HG03060 (cell line): ENCODE data around the gene SDR42E2.
"Not testable (repeated sequence)": the region's sequence is repeated elsewhere in the genome, so short reads cannot be mapped to it uniquely, and the experiment has no call there.

ENCODE experiments used
- ATAC-seq: cut with Tn5 transposase; IDR thresholded peaks from one replicate; pipeline ENCODE4 v1.9.1; 2021; ENCODE audit warnings: low read depth, moderate number of reproducible peaks; ENCODE audit not compliant: unreplicated experiment

The SDR42E2 gene

DNA sequence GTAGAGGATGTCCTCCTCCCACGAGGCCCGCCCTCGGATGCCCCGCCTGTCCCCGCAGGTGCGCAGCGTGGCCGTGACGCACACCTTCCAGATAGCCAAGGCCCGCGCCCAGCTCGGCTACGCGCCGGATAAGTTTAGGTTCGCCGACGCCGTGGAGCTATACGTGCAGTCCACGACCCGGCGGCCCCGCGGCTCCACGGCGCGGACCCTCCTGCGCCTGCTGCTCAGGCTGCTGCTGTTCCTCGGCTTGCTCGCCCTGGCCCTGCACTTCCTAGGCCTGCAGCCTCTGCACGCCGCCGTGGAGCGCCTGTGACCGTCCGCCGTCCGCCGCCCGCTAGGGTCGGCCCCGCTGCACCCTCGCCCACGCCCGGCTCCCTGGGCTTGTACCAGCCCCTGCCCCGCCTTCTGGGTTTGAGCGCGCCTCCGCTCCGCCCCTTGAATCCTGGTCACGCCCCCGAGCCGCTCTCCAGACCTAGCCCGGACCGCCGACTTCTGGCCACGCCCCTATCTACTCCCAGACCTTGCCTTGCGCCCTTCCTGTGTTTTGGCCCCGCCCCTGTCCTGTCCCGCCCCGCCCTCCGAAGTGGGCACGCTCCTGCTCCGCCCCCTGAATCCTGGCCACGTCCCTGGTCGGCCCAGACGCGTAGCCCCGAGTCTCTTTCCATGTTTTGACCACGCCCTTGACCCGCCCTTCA is 27.9 kb downstream of the SDR42E2 start:
- ATAC-seq = peak; percentile 50

DNA sequence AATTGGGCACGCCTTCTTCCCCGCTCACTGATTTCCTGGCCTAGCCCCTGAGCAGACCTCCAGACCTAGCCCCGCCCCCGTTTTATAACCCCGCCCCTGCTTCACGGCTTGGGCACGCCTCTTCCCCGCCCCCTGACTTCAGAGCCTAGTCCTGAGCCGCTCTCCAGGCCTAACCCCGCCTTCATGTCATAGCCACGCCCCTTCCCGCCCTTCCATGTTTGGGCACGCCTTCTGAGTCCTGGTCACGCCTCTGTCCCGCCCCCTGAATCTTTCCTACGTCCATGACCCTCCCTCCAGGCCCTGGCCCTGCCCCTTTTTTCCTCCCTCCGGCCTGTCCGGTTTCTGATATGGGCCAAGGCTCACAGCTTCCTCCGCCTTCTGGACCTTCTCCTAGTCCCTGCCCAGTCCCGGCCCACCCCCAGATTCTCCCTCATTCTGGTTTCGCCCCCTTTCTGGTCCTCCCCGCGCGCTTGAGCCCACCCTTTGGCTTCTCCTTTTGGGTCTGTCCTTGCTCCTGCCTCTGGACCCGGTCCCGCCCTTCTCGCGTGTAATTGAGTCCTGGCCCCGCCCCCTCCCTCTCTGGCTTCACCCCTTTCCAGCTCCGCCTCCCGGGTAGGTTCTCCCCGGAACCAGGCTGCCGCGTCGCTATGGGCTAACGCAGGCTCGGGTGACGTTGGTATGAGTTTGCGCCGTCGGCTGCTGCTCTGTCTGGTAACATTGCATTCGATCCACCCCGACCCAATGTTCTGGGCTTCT is 28.6 kb downstream of the SDR42E2 start:
- peak; percentile 29 for ATAC-seq

DNA sequence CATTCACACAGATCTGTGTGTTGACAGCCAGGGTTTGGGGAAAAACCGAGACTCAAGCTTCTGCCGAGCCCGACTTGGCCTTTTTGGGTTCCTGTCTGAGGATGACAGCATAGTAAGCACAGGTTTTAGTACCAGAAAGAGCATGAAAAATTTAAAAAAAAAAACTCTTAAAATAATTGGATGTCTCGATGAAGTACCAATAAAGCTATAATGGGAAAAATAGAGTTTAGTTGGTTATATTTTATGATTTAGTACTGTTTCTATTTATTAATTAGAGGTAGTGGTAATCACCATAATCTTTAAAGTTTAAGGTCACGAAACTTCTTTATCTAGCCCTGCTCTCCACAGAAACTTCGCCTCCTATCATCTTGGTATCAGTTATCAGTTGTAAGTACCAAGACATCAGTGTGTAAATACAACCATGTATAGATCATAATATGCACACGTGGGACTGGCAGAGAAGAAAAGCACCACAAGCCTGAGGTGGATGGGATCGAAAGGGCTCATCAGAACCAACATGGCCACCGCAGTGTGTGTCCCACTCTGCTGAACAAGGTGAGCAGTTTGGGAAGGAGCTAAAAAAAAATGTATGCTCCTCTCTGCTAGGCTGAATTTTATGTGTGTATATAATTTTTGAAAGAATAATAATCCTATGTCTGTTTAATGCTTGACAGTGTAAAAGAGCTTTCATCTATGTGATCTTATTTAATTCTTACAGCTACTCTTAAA is 29.4 kb downstream of the SDR42E2 start:
- ATAC-seq = no peak

DNA sequence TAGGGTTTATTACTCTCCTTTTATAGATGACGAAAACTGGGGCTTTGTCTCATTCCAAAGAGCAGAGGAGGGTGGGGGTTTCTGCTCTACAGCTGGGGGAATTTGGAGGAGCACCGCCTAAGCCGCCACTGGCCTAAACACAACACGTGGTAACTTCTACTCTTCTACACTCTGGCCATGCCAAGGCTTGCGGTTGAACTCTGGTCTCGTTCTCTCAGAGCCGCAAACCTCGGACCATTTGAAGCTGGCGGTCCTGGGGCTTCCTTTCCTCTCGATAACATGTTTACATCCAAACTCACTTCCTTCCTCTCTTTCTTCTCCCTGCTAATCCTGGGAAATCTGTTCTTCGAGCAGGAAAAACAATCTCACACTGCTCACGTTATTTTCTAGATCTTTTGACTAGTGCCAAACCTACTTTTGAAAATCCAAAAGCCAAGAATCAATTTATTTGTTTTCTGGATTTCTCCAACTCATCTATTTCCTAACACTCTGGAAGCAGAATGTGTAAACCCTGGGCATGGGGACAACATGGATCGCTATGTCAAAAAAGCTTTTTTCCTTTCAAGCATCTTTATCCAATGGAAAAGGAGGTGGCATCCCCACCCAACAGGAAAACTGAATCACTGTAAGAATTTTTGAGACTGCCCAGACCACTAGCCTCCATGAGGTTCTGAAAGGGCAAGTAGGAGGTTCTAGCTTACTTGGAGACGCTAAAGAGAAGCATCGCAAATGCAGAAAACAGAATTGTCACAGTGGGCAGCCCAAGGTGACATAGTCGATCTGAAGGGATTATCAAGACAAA is 30.2 kb downstream of the SDR42E2 start:
- no peak for ATAC-seq

DNA sequence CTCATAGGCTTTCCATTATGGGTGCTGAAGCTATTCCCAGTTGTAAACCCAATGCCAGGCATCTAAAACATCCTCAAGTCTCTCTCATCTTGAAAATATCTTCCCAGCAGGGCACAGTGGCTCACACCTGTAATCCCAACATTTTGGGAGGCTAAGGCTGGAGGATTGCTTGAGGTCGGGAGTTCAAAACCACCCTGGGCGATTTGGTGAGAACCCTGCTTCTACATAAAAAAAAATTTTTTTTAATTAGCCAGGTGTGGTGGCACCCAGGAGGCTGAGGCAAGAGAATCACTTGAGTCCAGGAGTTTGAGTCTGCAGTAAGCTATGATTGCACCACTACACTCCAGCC is 30.7 kb downstream of the SDR42E2 start:
- no peak for ATAC-seq

DNA sequence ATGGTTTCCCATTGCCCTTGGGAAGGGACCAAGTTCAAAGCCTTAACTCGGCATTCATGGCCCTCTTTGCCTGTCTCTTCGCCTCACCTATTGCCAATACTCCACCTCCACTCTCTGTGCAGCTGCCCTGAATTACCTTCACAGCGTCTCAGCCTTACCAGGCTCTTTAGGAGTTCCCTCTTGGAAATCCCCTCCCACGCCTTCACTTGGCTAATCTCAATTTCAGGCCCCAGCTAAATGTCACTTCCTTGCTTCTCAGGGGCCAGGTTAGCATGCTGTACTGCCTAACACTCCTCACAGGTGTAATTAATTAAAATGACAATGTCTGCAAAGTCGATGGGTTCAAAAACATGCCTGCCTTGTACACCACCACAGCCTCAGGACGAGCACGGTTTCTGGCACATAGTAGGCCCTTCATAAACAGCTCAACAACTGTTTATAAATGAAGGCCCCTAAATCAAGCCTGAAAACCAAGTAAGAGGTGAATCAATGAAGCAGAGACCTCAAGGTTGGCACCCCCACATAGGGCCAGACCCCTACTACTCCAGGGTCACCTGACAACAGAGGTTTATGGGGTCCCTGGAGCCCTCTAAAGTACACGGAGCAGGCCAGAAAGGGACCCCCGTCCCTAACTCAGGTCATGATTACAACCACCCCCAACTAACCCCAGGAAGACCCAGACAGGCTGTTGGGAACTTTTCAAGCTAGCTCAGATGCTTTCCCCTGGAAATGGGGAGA is 32.6 kb downstream of the SDR42E2 start:
- ATAC-seq = no peak

DNA sequence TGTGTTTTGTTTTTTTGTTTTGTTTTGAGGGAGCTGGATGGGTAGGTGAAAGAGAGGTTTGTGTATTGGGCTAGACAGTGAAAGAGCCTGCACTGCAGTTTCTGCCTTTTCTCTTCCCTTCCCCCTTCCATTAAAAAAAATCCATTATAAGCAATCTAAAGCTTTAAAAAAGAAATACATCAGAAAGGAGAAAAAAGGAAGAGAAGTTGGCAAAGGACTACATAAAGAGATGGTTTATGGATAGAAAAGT is 33.1 kb downstream of the SDR42E2 start:
- no peak for ATAC-seq

DNA sequence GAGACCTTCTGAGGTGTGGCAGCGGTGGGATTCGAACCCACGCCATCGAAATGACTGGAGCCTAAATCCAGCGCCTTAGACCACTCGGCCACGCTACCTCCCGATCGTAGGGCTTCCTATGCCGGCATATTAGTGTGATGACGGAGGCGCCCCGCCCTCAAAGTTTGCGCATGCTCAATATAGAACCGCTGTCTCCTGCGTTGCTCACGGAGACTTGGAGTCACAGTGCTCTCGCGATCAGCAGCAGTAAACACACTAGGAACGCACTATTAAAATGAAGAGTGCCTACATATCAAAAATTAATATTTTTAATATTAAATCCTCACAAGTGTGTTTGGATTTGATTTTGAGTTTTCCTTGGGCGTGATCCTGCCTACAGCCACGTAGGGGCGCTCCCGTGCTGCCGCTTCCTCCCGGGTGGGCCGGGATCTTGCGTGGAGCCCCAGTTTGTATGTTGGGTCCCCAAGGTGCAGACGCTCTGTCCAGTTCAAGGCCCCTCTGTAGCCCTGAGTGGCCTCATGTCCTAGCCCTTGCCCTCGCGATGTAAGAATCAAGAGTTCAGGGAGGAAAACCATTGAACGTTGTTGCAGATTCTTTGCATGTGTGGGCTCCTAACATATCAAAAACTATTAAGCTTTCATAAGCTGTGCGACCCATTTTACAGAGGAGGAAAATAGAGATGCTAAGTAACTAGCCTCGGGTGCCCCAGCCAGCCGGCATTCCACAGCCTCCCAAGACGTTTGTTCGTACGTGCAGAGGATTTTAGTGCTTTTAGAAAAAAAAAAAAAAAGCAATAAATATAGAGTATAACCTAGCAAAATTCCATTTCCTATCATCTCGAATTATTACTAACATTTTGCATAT is 33.6 kb downstream of the SDR42E2 start:
- ATAC-seq = peak; percentile 25

DNA sequence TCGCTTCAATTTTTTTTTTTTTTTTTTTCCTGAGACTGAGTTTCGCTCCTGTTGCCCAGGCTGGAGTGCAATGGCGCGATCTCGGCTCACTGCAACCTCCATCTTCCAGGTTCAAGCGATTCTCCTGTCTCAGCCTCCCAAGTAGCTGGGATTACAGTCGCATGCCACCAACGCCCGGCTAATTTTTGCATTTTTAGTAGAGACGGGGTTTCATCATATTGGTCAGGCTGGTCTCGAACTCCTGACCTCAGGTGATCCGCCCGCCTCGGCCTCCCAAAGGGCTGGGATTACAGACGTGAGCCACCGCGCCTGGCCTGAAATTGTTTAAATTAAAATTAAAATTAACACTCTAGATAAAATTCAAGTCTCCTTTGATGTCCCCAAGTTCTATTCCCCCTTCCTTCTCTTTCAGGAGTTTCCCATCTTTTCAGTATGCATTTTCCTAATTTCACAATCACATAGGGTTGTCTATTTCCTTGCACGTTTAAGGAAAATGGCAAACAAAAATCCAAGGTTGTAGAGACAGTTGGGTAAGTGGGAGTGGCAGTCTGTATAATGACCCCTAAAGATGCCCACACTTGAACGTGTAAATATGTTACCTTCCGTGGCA is 34.4 kb downstream of the SDR42E2 start:
- not testable (repeated sequence) for ATAC-seq

DNA sequence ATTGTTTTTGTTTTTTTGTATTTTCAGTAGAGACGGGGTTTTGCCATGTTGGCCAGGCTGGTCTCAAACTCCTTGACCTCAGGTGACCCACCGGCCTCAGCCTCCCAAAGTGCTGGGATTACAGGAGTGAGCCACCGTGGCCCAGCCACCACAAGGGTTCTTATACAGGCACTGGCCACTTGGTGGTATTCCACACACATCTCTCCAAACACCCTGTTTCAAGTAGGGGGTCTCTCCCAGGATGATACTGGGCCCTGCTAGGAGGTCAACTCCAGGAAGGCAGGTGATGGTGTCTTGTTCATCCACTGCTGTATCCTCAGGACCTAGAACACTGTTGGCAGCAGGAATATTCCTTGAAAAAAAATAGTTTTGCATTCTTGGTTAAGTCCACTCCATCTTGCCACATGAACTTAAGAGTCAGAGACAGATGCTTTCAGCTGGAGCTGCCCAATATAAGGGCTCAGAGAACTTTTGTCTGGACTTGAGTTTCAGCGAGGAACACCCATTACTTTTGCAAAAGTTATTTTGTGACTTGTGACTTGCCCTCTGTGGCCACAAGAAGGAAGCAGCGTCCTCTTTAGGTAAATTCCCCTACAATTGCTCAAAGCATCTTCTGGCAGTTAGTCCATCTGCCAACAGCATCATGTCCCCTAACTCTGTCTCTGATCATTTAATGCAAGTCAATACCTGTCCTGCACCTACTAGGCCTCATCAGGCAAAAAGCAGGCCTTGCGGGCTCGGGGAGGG is 36.4 kb downstream of the SDR42E2 start:
- ATAC-seq = no peak

DNA sequence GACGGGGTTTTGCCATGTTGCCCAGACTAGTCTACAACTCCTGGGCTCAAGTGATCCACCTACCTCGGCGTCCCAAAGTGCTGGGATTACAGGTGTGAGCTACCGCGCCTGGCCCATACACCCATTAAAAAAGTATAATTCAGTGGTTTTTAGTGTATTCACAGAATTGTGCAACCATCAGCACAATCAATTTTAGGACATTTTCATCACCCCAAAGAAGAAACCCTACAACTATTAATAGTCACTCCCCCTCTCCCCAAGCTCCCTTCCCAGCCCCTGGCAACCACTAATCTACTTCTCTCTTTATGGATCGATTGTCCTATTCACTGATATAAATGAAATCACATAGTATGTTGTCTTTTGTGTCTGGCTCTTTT is 39.9 kb downstream of the SDR42E2 start:
- no peak for ATAC-seq

DNA sequence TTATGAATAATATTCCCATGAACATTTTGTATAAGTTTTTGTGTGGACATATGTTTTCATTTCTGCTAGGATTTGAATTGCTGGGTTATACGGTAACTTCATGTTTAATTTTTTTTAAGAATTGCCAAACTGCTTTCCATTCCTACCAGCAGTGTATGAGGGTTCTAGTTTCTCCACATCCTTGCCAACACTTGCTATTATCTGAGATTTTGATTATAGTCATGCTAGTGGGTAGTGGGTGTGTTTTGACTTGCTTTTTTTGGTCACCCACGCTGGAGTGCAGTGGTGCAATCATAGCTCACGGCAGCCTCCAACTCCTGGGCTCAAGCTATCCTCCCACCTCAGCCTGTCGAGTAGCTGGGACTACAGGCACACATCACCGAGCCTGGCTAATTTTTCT is 40.8 kb downstream of the SDR42E2 start:
- no peak for ATAC-seq

DNA sequence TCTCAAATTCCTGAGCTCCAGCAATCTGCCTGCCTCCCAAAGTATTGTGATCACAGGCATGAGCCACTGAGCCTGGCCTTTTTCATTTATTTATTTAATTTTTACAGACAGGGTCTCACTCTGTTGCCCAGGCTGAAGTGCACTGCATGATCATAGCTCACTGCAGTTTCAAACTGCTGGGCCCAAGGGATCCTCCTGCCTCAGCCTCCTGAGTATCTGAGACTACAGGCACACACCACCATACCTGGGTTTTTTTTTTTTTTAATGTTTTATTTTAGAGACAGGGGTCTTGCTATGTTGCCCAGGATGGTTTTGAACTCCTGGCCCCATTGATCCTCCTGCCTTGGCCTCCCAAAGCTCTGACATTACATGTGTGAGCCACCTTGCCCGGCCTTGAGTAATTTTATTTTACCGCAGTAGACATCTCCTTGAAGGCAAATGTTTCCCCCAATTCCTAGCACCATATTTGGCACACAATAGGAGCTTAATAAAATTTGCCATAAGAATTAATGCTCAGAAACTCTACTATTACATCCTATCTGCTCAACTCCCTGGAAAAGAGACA is 41.9 kb downstream of the SDR42E2 start:
- no peak for ATAC-seq

DNA sequence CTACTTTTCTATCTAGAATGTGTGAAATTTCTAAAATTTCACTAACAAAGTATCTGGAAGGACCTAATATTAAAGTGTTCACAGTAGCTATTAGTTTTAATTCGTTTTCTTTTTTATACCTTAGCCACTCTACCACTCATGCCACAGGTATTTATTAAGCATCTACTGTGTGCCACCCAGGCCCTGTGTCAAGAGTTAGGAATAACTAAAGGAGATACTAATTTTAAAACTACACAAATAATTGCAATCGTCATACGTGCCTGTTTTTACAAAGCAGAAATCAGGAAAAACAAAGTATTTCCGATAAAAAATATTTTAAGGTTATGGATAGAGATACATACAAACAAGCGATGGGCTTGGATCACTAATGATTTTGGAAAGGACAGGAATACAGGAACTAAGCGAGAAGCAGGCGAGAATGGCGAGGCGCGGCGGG is 43.3 kb downstream of the SDR42E2 start:
- no peak for ATAC-seq

DNA sequence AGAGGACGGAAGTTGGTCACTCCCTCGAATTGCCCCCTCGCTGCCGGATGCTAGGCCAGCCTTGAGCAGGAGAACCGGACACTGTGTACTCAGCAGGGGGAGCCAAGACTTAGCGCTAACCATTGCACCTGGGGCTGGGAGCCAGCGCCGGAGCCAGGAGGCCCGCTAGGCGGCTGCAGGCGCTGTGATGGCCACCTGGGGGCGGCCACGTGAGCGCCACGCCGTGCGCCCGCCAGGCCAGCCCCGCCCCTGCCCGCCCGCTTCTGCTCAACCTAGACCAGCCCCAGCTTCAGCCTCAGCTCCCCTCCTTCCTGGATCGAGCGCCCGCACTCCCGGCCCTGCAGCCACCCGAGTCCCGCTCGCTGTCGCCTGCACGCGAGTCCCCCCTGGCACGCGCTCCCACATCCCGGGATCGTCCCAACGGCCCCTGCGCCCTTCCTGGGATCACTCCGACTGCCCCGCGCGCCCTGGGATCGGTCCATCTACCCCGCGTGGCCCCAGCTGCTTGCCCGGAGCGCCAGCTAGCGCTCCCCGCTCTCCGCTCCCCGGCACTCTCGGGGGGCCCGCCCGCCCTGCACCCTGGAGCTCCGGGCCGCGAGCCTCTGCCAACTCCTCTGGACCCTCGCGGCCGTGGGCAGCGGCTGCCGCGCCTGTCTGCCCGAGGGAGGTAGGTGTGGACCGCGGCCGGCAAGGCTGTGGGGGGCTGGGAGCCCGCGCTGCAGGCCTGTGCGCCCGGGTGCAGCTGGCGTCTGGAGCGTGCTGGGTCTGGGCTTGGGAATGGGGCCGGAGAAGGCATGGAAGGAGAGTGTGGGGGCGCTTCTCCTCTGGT is 43.9 kb downstream of the SDR42E2 start, which contains the start of gene EEF2K:
EEF2K (plus strand) TSS at position 266 of the 829 bp plus-strand sequence. CDS start 19,452 bp downstream, outside the sequence.
- ATAC-seq = peak; percentile 62

DNA sequence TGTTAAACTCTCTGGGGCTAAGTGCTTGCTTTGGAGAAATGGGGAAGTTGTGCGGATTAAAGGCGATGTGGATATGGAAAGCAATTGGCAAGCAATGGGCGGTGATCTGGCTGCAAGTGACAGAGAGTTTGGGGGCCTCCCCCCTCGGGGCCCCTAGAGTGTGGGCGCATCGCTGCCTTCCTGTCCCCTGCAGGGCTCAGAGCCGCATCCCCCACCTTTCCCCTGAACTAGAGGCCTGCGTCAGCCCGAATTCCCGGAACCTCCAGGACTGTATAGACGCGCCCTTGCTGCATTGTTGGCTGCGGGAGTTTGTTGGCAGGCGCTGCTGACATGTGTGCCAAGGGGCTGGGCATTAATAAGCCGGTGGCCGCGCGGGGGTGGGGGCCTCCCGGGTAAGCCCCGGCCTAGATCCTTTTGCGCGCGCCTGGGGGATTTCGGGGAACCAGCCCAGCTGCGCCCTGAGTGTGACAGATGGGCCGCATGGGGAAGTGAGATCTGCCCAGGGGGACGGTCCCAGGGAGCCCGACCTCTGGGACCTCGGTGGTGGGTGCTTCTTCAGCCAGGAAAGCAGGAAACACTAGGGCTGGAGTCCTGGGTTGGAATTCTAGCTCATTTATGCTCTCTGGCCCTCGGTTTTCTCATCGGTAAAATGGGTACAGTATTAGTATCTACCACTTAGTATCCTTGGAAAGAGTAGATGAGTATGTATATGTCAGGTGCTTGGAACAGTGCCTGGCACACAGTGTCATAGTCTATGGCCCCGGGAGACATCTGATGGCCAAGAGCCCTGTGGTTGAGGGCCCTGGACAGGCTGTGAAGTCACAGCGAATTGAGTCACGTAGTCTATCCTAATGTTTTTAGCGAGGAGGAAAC is 44.8 kb downstream of the SDR42E2 start:
- ATAC-seq = no peak
